ENCODE measurements around the gene SPEN. TPM values are rescaled to one million over a fixed set of nuclear protein-coding genes. Genes with fewer than 3 reads are reported as not detected.

SPEN gene
- total RNA-seq, 1 donor from 2014 or later: 20.5 TPM

Other genes starting within 250 kb of the SPEN start
- gene DDI2, start 230.2 kb upstream of the SPEN start, total RNA-seq: 21.9 TPM
- 95.2 TPM for gene PLEKHM2, start 163.4 kb upstream of the SPEN start, total RNA-seq
- gene SLC25A34, start 111.4 kb upstream of the SPEN start, total RNA-seq: 52.8 TPM
- not detected for gene TMEM82, start 105.2 kb upstream of the SPEN start, total RNA-seq
- 100 TPM for gene FBLIM1, start 88.9 kb upstream of the SPEN start, total RNA-seq
- gene UQCRHL, start 40.1 kb upstream of the SPEN start, total RNA-seq: 6.0 TPM
- gene ZBTB17, start 128.4 kb downstream of the SPEN start, total RNA-seq: 27.3 TPM
- gene SRARP, start 156.5 kb downstream of the SPEN start, total RNA-seq: 0.84 TPM
- gene HSPB7, start 170.3 kb downstream of the SPEN start, total RNA-seq: 3,996 TPM
- gene CLCNKA, start 174.3 kb downstream of the SPEN start, total RNA-seq: 0.15 TPM
- 2.1 TPM for gene CLCNKB, start 196.1 kb downstream of the SPEN start, total RNA-seq
- 3.7 TPM for gene FAM131C, start 225.9 kb downstream of the SPEN start, total RNA-seq

All from left ventricle myocardium superior (tissue), 1 donor.